Upper lobe of right lung (tissue), 1 donor: ENCODE results near the gene EZH2. TPM values are rescaled to one million over a fixed set of nuclear protein-coding genes. Genes with fewer than 3 reads are reported as not detected.

Experiments
- ATAC-seq: fragments of 200-7000 bp; cut with Tn5 transposase; one replicate; pipeline ENCODE4 v1.9.1; 2020; ENCODE audit warnings: mild to moderate bottlenecking, moderate library complexity
- DNase-seq: peaks from one replicate; pipeline ENCODE4 v3.0.0-alpha.2; 2020
- H3K27ac ChIP-seq: fragments of 200-600 bp; one replicate; pipeline ENCODE4 v1.8.0; 2022
- H3K27me3 ChIP-seq: fragments of 200-600 bp; one replicate; pipeline ENCODE4 v1.8.0; 2022; ENCODE audit warnings: mild to moderate bottlenecking
- H3K36me3 ChIP-seq: fragments of 200-600 bp; one replicate; pipeline ENCODE4 v1.8.0; 2022
- H3K4me1 ChIP-seq: fragments of 200-600 bp; one replicate; pipeline ENCODE4 v1.8.0; 2022
- H3K4me3 ChIP-seq: fragments of 200-600 bp; one replicate; pipeline ENCODE4 v1.8.0; 2022; ENCODE audit warnings: mild to moderate bottlenecking
- H3K9me3 ChIP-seq: fragments of 200-600 bp; one replicate; pipeline ENCODE4 v1.8.0; 2022
- CTCF ChIP-seq: fragments of 200-600 bp; IDR thresholded peaks from one replicate; pipeline ENCODE4 v1.8.0; 2022; ENCODE audit warnings: antibody characterized with exemption
- intact Hi-C: fragments of 100-400 bp; cut with DNase I; formaldehyde crosslinking; loops from one replicate; pipeline ENCODE4 v1.11.0; 2022
- total RNA-seq: library from RNA; stranded (reverse); fragmentation: NEBNext Ultra II Directional; extraction: Animal tissue kit (Norgen Biotek cat#: 25700); gene quantifications from one replicate; pipeline ENCODE4 v1.2.1, GENCODE V29; 2021
- donor health status: DM: no; HTN: yes; CAD: no; lungs with severe emphysema.

EZH2 gene
- total RNA-seq, 1 donor from 2014 or later: 3.7 TPM

DNA sequence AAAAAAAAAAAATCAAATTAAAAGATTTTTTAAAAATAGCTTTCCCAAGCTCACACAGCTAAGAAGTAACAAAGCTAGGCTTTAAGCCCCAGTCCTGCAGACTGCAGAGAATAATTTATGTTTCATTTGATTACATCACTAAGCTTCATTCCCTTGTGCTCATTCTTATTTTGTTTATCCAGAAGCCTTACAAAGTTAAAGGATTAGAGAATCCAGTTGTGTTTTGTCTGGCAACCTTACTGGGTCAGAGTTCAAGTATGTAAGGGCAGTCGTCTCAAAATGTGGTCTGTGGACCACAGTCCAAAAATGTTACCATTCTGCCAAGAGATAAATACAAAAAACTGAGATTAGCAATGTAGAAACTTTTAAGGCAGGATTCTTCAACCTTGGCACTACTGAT is 32.1 kb upstream of the EZH2 start:
- TF ChIP-seq CTCF: no peak
- no peaks in the 10 kb centered on the region for H3K9me3 ChIP-seq
- H3K27me3 ChIP-seq: no peaks in the 10 kb centered on the region
- H3K27ac ChIP-seq: no peak overlapping the region
- H3K4me3 ChIP-seq: no peak overlapping the region
- peaks cover 4% of the 10 kb centered on the region for H3K4me1 ChIP-seq
- no peaks in the 10 kb centered on the region for H3K36me3 ChIP-seq
- intact Hi-C loops: no loop called here
- no peak for ATAC-seq
- no peak for DNase-seq

DNA sequence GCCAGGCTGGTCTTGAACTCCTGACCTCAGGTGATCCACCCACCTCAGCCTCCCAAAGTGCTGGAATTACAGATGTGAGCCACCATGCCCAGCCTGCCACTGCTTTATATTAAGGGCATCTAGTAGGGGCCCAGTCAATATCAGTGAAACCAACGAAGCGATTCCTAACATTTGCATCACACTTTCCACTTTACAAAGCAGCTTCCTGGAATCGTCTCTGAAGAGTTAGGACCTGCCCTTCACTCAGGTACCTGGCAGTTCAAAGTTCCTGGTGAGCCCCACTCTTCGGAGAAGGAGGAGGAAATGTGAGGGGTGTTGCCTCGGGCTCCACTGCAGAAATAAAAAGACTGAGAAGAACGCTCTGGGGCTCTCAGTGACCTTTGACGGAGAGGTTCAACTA is 31.1 kb upstream of the EZH2 start:
- TF ChIP-seq CTCF: no peak
- DNase-seq (no peak), ATAC-seq (no peak)
- no peak overlapping the region for H3K27ac ChIP-seq
- no peaks in the 10 kb centered on the region for H3K9me3 ChIP-seq
- H3K36me3 ChIP-seq: no peaks in the 10 kb centered on the region
- peaks cover 4% of the 10 kb centered on the region for H3K4me1 ChIP-seq
- no peaks in the 10 kb centered on the region for H3K27me3 ChIP-seq
- no peak overlapping the region for H3K4me3 ChIP-seq
- intact Hi-C loops: no loop called here

- Histone ChIP-seq H3K27ac (no peak overlapping the region), H3K4me1 (peaks cover 4% of the 10 kb centered on the region), H3K27me3 (no peaks in the 10 kb centered on the region), H3K4me3 (no peak overlapping the region), H3K36me3 (no peaks in the 10 kb centered on the region), H3K9me3 (no peaks in the 10 kb centered on the region)
- no peak for TF ChIP-seq CTCF
- DNase-seq: no peak
- peak; percentile 46 for ATAC-seq
- intact Hi-C loops: no loop called here
Observed at GRCh38 chr7:148914208-148914777, 30.2 kb upstream of the EZH2 start.

GRCh38 chr7:148912758-148913541 is 28.9 kb upstream of the EZH2 start:
- TF ChIP-seq CTCF: no peak
- no peaks in the 10 kb centered on the region for H3K36me3 ChIP-seq
- H3K4me3 ChIP-seq: no peak overlapping the region
- intact Hi-C loops: no loop called here
- no peaks in the 10 kb centered on the region for H3K9me3 ChIP-seq
- ATAC-seq (no peak), DNase-seq (no peak)
- no peak overlapping the region for H3K27ac ChIP-seq
- H3K4me1 ChIP-seq: peaks cover 4% of the 10 kb centered on the region
- peaks cover 8% of the 10 kb centered on the region for H3K27me3 ChIP-seq

DNA sequence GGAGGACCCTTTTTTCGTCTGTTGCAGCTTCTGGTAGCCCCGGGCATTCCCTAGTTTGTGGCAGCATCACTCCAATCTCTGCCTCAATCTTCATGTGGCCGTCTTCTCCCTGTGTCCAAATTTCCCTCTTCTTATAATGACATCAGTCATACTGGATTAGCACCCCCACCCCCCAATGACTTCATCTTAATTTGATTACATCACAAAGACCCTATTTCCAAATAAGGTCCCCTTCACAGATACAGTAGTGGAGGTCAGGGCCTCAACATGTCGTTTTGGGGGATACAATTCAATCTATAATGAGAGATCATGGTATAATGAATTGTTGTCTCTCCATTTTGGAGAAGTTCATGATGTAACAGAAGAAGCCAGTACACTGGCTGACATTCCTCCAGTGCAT is 28.1 kb upstream of the EZH2 start:
- no peak for TF ChIP-seq CTCF
- peaks cover 10% of the 10 kb centered on the region for H3K27me3 ChIP-seq
- H3K4me1 ChIP-seq: peaks cover 4% of the 10 kb centered on the region
- DNase-seq (no peak), ATAC-seq (no peak)
- no peak overlapping the region for H3K4me3 ChIP-seq
- no peaks in the 10 kb centered on the region for H3K9me3 ChIP-seq
- H3K27ac ChIP-seq: no peak overlapping the region
- intact Hi-C loops: no loop called here
- H3K36me3 ChIP-seq: no peaks in the 10 kb centered on the region
